GM08714 (cell line): ENCODE results near the gene WNT8B.

Experiments used
- H3K4me3 ChIP-seq: fragments of 200-500 bp; sonication (Bioruptor generic); 2 replicates; pipeline ENCODE4 v1.5.1; 2014; ENCODE audit warnings: mild to moderate bottlenecking, low read length, inconsistent platforms
- ZNF274 ChIP-seq: IDR thresholded peaks from 2 replicates; pipeline ENCODE4 v1.6.1; 2012; ENCODE audit warnings: mild to moderate bottlenecking, low read depth, low read length

The WNT8B gene

GRCh38 chr10:100520811-100521210, 58.0 kb downstream of the WNT8B start:
- no peak for TF ChIP-seq ZNF274
- H3K4me3 ChIP-seq: no peak overlapping the region

DNA sequence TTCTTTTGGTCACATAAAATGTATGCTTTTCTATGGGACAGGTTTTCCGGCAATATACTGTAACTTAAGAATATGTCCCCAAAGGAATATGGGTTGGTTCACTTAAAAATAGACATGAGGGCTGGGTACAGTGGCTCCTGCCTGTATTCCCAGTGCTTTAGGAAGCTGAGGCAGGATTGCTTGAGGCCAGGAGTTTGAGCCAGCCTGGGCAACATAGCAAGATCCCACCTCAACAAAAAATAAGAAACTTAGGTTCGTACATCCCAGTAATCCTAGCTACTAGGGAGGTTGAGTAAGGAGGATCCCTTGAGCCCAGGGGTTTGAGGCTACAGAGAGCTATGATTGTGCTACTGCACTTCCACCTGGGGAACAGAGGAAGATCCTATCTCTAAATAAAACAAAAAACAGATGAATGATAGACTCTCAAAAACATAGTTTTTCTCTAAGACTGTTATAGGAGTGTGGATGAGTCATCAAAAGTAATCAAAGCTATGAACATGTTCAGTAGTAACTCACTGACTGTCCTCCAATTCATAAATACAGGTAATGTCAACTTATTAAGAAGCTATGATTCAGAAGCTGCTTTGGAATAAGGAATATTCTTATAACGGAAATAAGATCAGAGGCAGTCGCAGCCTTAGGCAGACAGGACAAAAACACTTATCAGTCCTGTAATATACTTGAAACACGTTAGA, 59.4 kb downstream of the WNT8B start:
- no peak for TF ChIP-seq ZNF274
- H3K4me3 ChIP-seq: no peak overlapping the region

DNA sequence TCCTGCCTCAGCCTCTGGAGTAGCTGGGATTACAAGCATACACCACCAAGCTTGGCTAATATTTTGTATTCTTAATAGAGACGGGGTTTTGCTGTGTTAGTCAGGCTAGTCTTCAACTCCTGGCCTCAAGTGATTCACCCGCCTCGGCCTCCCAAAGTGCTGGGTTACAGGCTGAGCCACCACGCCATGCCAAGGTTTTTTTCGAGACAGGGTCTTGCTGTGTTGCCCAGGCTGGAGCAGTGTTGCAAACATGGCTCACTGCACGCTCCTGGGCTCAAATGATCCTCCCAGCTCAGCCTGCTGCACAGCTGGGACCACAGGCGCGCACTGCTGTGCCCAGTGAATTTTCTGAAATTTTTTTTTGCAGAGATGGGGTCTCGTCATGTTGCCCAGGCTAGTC, 60.1 kb downstream of the WNT8B start:
- no peak for TF ChIP-seq ZNF274
- no peak overlapping the region for H3K4me3 ChIP-seq

- TF ChIP-seq ZNF274: no peak
- no peak overlapping the region for H3K4me3 ChIP-seq
Observed at GRCh38 chr10:100524206-100524605, 61.4 kb downstream of the WNT8B start.

DNA sequence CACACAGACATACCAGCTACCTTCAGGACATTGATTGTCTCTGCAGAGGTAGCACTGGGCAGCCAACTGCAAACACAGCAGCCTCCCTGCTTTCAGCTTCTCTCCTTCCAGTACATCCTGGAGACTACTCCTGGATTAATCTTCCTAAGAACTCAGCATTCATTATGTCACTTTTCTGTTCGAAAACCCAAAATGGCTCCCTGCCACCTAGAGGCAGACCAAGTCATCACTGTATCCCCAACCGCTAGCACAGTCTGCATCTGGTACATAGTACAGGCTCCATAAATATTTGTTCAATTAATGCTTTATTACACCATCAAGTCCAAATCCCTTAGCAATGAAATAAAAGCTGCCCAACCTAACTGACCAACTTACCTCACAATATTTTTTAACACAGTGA, 61.8 kb downstream of the WNT8B start:
- TF ChIP-seq ZNF274: no peak
- H3K4me3 ChIP-seq: no peak overlapping the region

DNA sequence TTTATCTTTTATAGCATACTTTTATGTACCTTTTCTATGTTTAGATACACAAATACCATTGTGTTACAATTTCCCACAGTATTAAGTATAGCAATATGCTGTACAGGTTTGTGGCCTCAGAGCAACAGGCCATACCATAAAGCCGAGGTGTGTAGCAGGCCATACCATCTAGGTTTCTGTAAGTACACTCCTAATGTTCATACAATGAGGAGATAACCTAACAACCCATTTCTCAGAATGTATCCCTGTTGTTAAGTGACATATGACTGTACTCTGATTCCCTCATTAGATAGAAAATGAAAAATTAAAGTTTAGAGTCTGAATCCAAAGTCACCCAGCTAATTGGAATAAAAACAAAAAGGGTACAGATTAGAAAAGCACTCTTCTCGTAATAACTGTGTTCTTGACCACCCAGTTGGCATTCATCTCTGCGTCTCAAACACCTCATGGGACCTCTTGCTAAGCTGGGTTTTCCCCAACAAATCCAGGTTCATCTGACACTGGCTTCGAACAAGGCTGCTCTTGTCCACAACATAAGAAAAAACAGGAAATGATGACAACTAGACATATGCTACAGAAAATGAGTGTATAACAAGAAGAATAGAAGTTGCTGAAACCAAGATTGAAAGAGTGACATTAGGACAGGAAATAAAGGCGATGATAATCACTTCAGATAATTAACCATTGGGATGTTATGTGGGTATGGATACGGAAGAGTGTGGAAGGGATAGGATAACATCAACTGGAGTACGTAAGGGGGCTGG, 65.5 kb downstream of the WNT8B start:
- H3K4me3 ChIP-seq: peak overlapping the region; percentile 75
- TF ChIP-seq ZNF274: no peak

GRCh38 chr10:100528921-100529474, 66.2 kb downstream of the WNT8B start:
- peak overlapping the region; percentile 75 for H3K4me3 ChIP-seq
- no peak for TF ChIP-seq ZNF274

DNA sequence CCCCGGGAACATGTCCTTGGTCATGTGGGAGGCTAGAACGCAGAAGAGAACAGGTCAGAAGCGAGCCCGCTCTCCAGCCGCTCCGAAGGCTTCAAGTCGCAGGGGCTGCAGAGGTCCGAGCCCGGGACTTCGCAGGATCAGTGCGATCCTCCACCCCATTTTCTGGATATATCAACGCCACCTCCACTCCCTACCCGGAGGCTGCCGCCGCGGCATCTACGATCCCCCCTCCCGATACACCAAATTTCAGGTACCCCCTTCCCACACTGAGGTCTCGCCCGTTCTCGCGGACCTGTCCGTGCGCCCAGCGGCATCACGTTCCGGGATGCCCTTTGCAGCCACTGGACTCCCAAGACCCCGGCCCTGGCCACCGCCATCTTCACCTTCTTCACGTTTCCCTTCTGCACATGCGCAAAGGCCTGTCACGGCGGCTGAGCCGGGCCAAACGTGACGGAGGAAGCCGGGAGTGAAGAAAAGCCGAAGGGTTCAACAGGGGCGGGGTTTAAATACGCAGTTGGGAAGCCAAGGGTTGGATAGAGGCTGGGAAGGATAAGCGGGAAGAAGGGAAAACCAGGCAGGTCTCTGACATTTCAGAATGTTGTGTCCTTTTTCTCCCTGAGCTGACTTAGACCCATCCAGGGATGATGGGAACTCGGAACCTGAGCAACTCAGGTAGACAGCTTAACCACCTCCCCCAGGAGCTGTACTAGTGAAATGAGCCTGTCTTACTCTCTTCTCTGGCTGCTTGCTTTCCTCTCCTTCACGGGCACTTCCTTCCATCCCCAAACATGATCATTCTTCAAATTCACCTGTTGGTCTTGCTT, 66.9 kb downstream of the WNT8B start, which contains the start of gene NDUFB8:
Gene NDUFB8, minus strand, starts transcription at position 397 of the 824 bp plus-strand sequence. Its CDS starts 20 bp downstream, at position 377.
- H3K4me3 ChIP-seq: peak within 1 kb of the TSS; percentile 75
- TF ChIP-seq ZNF274: no peak

- H3K4me3 ChIP-seq: no peak overlapping the region
- no peak for TF ChIP-seq ZNF274
Observed at GRCh38 chr10:100531761-100532160, 69.0 kb downstream of the WNT8B start.
